Measurements from ENCODE around the gene EMILIN3.

The EMILIN3 gene

DNA sequence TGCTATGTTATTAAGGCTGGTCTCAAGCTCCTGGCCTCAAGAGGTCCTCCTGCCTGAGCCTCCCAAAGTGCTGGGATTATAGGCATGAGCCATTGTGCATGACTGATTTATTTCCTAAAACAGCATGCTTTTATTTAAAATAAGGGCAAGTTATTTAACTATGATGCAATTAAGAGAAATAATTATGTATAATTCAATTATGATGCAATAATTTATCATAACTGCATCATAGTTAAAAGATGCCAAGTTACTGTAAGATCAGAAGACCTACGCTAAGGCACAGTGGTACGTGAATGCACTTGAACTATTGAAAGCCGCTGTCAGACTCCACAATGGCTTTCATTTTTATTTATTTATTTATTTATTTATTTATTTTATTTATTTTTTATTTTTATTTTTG is 24.3 kb upstream of the EMILIN3 start:
- DNase-seq, result no peak

DNA sequence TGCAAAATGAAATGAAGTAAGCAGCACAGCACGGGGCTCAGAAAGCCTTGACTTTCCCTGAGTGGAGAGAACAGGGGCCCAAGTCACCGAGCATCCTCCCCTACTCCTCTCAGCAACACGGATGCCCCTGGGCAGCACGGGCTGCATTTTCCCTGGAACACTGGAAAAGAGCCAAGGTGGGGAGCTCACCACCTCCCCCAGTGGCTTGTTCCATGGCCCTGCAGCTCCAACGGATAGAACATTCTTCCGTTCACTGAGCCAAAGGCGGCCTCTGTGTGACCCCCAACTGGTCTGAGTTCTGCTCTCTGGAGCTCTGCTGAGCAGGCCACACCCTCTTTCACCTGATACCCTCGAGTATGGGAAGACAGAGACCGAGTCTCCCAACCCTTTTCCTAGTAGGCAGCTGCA is 20.8 kb upstream of the EMILIN3 start:
- DNase-seq, result no peak

DNA sequence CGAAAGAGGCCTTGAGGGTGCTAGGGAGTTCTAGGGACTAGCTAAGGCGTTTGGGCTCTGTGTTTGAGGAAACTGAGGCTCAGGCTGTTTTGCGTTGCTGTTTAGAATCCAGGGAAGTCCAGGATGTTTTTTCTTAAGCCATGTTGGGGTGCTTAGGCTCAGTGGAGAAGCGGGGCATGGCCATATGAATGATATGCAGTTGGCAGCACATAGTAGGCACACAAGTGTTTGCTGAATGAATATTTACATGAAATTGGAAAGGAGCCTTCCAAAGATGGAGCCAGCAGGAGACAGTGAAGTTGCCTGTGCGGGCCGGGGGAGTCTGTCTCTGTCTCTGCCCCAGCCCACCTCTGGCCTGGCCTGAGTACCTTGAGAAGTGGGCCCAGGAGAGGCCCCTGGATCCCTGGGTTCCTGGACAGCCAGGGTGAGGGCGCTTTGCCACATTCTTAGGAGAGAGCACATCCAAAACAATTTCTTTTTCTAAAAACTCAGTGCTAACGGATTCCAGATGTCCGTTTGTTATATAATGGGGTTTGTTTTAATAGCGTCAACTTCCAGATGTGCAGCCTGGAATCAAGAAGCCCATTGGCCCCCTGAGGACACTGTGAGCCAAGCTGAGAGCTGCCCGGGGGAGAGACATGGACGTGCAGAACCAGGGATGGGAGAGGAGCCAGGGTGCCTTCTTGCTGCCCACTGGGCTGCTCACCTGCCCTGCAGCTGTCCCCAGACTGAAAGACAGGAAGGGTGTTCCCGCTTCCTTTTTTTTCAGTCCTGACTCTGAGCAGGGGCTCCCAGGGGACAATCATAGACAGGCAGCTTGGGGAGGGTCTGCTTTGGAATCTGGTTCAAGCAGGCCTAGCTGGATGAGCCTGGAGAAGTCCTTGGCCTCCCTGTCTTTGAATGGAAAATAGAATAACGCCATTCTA is 20.1 kb upstream of the EMILIN3 start:
- DNase-seq, result no peak

DNA sequence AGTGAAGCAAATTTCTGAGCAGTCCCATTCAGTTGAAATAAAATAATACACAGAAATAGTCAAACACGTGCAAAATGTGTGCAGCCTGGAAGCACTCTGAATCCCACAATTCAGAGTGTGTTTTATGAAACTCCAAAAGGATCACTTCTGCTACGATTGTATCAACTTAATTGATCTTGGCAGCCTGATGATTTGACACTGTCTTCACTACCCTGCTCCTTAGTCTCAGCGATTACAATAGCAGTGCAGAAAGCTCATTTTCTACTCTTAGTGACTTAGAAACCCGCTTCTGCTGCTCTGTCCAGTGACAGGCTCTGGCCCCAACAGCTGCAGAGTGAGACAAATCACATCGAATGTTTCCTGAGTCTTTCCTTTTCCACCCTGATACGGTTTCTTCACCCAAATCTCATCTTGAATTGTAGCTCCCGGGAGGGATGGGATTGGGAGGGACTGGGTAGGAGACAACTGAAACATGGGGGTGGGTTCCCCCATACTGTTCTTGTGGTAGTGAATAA is 16.2 kb upstream of the EMILIN3 start:
- no peak for DNase-seq

DNA sequence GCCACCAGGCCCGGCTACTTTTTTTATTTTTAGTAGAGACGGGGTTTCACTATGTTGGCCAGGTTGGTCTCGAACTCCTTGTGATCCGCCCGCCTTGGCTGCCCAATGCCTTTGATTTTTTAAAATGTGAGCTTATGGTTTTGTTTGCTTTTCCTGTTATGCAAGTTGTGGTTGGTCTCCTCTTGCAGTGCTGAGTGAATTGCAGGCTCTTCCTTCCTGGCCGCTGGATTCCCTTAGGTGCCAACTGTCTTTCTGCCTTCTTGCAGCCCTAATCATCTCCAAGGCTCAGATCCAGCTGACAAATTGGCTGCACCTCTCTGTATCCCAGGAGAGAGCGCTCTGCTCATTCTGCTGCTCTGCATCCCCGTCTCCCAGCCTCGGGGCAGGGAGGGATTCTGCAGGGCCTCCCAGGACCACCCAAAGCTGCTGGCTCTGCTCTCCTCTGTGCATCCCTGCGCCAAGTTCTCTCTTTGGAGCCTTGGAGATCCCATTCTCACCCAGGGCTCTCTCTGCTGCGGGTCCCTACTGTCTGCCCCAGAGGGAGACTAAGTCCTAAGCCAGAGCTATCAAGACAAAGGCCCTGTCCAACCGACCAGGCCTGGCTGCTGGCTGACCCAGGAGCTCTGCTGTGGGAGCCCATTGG is 14.1 kb upstream of the EMILIN3 start:
- DNase-seq, result no peak

DNA sequence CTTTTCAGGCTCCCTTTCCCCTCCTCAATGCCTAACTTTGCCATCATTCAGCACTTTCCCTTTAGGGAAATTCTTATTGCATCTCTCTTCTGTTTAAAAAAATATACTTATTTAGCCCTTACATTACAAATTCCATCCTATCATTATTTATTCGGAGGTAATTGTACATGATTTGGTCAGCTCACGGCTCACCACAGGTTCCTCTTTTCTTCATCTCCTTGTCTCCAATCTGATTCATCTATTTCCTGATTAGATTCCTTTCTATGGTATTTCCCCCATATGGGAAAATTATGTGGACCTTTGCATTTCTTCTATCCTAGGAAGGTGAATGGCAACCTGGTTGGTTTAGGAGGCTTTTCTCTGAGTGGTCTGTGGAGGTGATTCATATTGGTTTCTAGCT is 12.9 kb upstream of the EMILIN3 start:
- no peak for DNase-seq

DNA sequence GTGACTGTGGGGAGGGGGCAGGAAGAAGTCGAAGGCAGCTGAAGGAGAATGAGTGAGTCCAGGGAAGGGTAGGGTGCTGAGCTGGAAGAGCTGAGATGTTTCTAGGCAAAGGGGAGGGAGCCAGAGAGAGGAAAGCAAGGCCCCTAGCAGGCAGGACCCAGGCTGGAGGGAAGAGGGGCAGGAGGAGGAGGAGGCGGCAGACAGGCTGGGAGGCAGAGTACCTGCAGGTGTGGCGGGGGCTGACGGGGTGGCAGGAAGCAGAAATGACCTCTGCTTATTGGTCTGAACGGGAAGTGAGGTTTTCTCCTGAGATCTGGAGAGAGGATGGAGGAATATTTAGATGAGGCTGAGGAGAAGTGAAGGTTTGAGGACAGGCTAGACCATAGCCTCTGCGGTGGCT is 10.7 kb upstream of the EMILIN3 start:
- no peak for DNase-seq

DNA sequence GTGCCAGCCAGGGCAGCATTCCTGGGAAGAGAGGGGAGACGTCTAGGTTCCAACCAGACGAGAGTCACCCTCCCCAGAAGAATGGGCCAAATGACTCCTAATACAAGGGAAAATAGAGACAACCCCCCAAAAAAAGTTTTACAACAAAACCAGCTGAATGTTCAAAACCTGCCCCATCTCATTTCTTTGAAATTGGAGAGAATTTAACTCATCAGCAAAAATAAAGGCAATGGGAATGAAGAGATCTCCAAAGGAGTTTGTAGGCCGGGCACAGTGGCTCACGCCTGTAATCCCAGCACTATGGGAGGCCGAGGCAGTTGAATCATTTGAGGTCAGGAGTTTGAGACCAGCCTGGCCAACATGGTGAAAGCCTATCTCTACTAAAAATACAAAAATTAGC is 9.7 kb upstream of the EMILIN3 start:
- DNase-seq, result no peak

DNA sequence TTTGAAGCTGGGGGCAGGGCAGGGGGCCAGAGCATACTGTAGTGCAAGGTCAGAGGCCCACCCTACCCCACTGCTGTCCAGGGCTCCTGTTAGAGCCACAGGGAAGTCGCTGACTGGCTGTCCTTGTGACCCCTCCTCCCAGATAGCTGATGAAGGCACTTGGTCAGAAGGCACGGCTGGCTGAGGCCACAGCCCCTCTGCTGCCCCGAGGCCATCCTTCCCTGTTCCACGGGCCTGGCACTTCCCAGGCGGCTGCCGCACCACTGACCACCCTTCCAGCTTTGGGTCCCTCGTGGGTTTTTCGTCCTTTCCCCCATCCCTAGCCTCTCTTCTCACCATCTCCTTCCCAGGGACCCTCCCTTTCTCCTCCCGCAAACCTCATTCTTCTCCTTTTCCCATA is 9.2 kb upstream of the EMILIN3 start:
- no peak for DNase-seq

DNA sequence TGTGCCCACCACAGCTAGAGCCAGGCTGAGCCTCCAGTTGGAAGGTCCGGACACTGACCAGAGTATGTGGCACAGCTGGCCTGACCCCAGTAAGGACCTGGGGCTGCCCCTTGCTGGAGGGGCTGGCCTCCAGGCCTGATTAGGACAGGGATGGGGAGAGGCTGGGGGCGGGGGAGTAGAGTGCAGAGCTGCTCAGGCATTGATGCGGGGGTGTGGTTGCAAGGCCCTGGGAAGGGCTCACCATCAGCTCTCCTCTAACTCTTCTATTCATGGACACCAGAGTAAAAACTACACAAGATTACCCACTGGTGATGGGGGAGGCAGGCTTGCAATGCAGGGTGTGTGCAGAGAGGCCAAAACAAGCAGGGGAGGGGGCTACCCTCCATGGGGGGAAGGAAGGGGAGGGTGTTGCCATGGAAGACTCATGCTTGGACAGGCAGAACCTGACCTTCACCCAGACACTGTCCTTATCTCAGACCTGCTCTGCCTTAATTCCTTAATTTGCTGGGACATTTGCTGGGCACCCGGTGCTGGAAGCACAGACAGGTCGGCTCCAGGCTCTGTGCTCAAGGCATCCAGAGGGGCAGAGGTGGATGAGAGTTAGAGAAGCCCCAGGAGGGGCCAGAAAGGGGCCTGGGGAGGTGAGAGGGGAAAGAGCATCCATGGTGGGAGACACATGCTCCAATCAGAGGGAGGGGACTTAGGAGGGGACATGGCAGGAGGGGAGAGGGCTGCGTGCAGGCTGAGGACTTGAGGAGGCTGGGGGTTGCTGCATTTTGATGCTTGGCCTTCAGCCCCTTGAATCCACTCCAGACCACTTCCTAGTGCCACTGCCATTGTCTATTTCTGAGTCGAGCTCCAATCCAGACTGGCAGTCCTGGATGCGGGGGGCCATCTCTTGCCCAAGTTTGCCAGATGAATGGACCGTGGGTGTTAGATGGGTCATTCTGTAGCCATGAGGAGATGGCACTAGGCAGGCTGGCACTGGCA is 7.6 kb upstream of the EMILIN3 start:
- DNase-seq, result no peak

DNA sequence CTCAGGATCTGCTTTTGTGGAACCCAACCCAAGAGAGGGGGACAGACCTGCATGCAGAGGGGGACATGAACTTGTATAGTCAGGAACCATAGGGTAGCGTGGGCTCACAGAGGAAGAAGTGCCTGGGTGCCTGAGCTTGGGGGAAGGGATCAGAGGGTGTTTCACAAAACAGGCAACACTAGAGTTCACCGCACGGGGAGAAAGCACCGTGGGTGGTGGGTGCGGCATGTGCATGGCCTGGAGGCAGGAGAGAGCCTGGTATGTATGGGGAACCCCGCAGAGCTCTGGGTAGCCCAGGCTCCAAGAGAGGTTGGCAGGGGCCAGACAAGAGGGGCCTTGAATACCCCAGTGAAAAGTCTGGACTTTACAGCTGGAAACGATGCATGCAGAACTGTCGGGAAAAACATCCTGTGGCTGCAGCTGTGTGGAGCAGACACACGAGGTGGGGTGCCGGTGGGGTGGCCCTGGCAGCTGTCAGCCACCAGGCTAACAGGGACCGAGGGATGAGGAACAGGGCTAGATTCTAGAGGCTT is 6.7 kb upstream of the EMILIN3 start:
- peak; percentile 5 to 29 for DNase-seq

DNA sequence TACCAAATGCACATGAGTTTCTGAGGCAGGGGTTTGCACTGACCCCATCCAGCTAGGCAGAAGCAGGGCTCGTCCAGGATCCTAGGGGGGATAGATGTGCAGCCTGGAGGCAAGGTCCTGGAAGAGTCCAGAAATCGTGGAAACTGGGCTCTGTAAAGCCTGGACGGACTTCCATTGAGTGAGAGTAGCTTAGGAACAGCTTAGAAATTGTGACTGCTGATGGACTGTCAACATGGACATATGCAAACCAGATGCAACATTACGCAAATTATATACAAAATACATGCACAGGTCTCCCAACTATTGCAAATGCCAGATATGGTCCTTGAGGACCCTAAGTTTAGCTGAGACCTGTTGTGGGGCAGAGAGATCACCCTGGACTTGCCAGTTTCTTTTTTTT is 4.8 kb upstream of the EMILIN3 start:
- DNase-seq, result no peak

DNA sequence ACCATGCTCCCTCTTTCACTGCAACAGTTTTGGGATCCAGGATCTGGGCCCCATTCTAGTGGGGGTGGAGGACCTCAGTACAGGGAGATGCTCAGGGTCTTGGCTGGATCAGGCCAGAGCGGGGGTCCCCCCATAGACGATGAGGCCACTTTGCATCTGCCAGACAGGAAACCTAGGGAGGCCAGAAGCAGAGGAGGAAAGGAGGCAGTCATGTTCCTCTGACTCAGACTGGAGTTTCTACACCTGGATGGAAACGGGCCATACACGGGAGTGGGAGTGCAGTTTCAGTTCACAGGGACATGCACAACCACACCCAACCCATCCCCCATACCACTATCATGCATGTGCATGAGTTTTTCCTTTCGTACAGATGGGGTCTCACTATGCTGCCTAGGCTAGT is 3.6 kb upstream of the EMILIN3 start:
- no peak for DNase-seq

DNA sequence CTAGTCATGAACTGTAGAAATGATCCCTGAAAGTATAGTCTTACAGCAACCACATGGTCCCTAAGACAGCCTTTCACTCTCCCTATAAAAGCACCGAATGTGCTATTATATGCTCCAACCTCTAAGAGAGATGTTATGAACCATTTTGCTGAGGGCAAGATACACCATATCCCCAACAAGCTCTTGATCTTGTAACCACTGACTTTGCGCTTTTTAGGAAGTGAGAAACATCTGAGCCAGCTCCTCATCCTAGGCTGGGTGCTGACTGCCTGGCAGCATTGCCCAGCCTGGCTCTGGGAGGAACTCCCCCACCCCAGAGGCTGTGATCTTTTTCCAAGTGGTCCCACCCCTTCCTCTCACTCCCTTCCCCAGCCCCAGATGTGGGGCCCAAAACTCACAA is 3.1 kb upstream of the EMILIN3 start:
- DNase-seq, result no peak

DNA sequence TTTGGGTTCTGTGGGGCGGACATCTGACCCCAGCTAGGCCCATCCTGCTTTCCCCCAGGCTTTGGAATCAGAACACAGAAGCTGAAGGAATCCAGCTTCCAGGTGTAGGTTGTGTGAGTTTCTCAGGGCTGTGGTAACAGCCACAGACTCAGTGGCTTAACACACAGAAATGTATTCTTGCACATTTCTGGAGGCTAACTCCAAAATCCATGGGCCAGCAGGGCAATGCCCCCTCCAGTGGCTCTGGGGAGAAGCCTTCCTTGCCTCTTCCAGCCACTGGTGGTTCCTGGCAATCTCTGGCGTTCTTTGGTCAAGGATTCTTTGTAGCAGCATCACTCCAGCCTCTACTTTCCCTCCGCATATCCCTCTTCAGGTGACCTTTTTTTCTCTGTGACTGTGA is 1.3 kb upstream of the EMILIN3 start:
- no peak for DNase-seq

DNA sequence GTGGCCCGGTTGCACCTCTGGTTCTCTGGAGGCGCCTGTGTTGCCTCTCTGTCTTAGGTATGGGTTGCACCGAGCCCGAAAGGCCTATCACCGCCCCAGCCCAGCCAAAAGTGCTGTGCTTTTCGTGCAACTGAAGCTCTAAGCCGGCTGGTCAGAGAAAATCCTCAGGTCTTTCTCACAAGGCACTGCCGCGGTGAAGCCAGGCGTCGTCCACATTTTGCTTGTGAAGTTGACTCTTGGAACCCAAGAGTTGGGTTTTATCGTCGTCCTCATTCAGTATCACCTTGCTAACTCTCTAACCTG is 726 bp upstream of the EMILIN3 start:
- no peak for DNase-seq

DNA sequence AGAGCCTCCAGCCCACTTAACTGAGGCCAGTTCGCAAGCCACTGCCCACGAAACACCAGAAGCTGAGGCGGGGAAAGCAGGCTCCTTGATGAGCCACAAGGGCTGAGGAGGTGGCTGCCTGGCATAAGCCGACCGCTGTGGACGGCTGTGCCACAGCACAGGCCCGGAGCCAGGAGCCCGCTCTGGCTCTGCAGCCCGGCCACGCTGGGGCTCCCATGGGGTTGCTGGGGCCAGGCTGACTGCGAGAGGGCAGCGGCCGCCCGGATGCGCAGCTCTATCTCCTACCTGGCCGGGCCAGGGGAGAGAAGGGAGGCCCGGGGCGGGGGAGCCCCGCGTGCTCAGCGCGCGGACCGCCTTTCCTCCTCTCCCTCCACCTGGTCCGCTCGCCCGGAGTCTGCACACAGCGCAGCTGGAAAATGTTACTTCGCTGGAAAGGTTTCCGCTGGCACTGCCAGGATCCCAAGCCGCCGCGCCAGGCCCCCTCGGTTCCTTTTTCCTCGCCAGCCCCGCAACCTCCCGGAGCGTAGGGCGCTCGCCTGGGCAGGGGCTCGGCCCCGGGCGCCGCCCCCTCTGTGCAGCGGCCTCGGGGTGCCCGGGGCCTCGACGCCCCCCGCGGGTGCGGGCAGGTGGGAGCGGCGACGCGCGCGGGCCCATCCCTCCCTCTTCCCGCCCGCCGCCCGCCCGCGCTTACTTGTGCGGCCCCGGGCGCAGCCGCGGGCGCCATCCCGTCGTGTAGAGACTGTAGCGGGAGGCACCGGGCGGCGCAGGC is 657 bp downstream of the EMILIN3 start:
- DNase-seq, result no peak

DNA sequence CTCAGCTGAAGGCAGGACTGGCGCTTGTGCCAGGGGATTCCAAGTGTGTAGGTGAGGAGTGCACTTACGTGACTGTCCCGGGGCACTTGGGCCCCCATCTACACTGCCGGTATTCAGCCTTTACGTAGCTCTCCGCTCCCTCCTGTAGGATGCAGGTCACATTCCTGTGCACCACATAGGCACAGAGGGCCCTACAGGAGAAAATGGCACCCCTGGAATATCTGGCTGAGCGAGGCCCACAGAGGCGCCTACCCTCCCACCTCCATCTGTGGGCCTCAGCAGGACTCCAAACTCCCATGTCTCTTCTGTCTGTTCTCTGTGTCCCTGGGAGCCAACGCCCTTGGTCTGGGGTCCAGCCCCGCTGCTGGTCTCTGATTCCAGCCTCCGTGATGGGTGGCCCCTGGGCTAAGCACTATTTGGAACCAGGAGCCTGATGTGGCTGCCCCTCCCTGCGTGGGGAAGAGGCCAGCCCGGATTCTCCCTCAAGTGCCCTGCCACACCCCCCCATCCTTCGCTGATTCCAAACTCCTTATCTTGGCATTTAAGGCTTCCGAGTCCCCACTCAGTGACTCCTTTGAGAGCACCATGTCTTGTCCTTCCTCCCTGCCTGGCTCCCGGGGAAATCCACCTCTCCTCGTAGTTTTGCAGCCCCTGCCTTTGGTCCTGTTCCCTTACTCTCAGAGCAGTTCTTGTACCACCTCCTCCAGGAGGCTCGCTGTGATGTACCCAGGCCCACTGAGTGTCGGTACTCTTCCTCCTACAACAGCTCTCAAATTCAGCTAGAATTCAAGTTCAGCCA is 1.5 kb downstream of the EMILIN3 start:
- DNase-seq, result no peak

DNA sequence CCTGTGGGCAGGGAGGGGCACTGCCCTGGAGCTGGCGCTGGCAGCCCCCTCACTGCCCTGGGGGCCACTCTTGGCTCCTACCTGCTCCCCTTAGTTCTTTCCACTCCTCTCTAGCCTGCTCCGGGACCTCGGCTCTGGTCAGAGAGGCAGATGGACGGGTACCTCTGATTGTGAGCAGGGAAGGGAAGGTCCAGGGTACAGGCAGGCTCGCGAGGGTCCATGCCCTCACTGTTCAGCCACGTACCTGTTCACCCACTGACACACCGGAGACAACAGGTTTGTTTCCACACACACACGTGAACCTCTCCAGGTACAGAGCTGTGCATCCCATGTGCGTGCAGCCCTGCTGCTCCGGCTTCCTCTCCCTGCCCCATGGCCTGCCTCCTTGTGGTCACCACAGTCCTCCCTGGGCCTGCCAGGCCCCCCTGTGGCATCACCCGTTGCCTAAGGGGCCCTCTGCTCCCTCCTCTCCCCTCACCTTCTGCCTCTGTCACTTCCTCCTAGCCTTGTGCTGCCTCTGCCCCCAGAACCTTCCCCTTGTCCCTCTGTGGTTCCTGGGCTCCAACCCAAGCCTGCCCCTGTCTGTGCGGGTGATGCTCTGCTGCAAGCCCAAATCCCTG is 2.3 kb downstream of the EMILIN3 start:
- DNase-seq, result no peak

DNA sequence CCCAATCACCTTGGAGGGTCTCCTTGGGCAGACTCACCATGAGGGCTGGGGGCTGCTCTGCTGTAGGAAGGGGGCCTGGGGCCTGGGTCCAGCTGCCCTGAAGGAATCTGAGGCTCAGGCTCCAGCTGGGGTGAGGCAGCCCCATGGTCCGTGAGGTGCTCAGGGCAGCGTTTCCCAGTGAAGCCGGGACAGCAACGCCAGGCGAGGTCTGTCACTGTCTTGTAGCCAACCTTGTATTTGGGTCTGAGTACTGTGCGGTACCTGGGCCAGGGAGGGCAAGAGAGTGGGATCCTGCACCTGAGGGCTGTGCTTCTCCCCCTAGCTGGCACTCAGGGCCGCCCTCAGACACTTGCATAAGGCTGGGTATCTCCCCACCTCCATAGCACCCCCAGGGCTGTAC is 3.0 kb downstream of the EMILIN3 start:
- no peak for DNase-seq

DNA sequence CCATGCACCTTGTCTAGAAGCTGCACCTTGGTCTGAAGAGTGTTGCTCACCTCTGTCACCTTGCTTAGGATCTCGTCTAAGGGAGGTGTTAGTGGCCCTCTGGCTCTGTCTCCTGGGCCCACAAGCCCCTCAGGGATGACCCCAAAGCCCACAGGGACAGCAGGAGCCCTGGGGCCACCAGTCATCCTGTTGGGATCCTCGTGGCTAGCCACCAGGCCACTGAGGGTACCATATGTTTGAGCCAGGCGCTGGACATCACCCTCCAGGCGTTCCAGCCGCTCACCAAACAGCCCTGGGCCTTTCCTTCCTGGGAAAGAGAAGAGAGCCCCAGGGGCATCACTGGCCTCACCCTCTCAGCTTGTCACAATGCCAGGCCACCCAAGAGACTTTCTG is 3.9 kb downstream of the EMILIN3 start:
- no peak for DNase-seq

Measured in inflammatory macrophage (primary cell).